GM21576 (cell line): ENCODE measurements around the gene PRR12.

ENCODE experiments used
- ATAC-seq: cut with Tn5 transposase; IDR thresholded peaks from one replicate; pipeline ENCODE4 v1.9.1; 2021; ENCODE audit warnings: mild to moderate bottlenecking, moderate library complexity; ENCODE audit not compliant: unreplicated experiment

Gene PRR12

DNA sequence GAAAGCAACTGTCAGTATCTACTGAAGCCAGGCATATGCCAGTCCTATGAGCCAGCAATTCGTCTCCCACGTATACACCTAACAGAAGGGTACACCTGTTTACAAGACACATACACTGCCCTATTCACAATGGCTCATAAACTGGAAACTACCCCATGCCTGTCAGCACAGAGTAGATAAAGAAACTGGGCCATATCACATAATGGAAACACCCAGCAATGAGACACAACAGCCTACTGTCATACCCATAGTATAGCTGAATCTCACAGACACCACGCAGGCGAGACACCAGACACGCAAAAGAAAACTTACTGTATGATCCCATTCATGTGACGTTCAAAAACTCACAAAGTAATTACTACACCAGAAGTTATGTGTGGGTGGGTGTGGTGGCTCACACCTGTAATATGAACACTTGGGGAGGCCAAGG is 26.4 kb upstream of the PRR12 start:
- ATAC-seq: no peak

- no peak for ATAC-seq
Observed at GRCh38 chr19:49565261-49565660, 25.7 kb upstream of the PRR12 start.

- no peak for ATAC-seq
Observed at GRCh38 chr19:49566302-49566701, 24.7 kb upstream of the PRR12 start.

DNA sequence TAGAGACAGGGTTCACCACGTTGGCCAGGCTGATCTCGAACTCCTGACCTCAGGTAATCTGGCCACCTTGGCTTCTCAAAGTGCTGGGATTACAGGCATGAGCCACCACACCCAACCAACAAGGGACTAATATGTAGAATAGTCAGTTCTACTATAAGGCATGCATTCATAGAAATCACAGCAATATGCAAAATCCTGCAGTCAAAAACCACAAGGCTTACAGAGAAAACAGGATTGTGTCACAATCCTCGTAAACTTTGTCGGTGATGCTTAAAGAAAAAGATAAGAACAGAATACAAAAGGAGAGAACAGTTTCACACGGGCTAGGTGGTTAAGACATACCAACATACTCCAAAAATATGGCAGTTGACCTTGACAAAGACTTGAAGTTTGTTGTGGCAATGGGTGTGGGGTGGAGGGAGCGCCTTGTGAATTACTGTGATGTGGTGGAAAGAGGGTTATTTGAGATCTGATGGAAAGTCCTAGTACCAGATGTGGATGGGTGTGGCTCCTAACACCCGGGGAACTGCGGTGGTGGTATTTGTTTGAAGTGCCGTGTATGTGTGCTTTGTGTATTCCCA is 23.0 kb upstream of the PRR12 start:
- ATAC-seq: no peak

DNA sequence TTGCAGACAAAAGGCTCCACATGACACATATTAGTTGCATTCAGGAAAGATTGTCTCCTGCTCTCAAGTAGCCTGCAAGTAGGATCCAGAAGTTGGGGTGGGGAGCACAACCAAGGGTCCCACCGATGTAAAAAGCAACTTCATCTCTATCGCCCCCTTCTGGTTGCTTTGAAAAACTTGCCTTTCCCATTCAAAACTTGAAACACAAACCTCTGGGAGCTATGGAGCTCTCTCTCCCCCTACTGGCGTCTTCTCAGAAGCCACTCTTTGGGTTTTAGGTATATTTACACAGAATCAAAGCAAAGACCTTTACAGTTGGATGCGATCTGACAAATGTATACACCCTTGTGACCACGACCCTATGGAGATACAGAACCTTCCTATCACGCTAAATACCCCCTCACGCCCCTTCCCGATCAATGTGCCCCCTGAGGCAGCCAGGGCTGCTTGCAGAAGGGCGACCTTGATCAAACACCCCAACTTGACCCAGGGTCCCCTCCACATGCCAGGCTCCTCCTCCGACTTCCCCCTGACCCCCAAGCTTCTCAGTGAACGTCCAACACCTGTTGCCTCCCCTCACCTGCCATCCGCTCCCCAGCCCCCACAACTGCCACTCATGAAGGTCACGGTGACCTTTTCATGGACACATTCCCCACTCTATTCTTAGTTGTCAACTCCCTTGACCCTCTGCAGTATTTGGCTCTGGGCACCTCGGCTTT is 20.7 kb upstream of the PRR12 start:
- no peak for ATAC-seq

DNA sequence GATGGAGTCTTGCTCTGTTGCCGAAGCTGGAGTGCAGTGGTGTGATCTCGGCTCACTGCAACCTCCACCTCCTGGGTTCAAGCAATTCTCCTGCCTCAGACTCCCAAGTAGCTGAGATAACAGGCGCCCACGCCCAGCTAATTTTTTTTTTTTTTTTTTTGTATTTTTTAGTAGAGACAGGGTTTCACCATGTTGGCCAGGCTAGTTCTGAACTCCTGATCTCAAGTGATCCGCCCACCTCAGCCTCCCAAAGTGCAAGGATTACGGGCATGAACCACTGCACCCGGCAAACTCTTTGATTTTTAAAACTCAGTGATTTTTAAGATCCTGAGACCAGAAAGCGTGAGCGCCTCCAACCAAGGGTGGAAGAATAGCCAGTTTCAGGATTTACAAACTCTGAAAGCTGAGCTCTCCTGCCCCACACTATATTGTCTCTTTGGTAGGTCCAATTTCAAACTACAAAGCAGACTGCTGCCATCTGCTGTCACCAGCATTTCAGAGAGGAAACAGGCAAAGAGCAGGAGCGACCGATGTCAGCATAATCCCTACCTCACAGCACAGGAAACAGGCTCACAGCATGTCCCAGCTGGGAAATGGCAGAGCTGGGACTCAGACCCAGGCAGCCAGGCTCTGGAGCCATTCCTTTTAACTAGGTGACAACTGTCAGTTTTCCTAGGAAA is 19.8 kb upstream of the PRR12 start:
- no peak for ATAC-seq

DNA sequence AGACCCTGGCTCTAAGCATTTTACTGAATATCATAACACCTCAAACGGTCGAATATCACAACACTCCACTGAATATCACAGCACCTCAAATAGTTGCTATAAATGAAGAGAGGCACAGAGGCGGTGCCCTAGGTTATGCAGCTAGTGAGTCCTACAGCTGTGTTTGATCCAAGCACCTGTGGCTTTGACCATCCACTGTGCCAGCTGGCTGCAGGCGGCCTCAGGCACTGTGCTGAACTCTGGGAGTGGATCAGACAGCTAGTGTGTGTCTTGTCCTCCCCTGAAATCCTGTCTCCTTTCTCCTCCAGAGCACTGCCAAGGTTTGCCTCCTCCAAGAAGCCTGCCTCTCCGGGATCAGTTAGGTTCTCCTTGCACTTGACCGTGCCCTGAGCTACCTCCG is 18.0 kb upstream of the PRR12 start:
- no peak for ATAC-seq

GRCh38 chr19:49573425-49573824 is 17.6 kb upstream of the PRR12 start:
- no peak for ATAC-seq

- no peak for ATAC-seq
Observed at GRCh38 chr19:49574206-49574755, 16.7 kb upstream of the PRR12 start.

- no peak for ATAC-seq
Observed at GRCh38 chr19:49579193-49579592, 11.8 kb upstream of the PRR12 start.

- peak; percentile 18 for ATAC-seq
Observed at GRCh38 chr19:49579947-49580263, 11.1 kb upstream of the PRR12 start.

- peak; percentile 59 for ATAC-seq
Observed at GRCh38 chr19:49580264-49581006, 10.5 kb upstream of the PRR12 start, which contains the start of gene NOSIP. TSS of gene NOSIP (minus strand) at chr19:49580556. CDS start at chr19:49560691, 19,865 bp downstream.

- no peak for ATAC-seq
Observed at GRCh38 chr19:49581007-49581508, 9.9 kb upstream of the PRR12 start, which contains the start of gene PRRG2. TSS of gene PRRG2 (plus strand) at chr19:49581316. CDS start at chr19:49583220, 1,904 bp downstream.

DNA sequence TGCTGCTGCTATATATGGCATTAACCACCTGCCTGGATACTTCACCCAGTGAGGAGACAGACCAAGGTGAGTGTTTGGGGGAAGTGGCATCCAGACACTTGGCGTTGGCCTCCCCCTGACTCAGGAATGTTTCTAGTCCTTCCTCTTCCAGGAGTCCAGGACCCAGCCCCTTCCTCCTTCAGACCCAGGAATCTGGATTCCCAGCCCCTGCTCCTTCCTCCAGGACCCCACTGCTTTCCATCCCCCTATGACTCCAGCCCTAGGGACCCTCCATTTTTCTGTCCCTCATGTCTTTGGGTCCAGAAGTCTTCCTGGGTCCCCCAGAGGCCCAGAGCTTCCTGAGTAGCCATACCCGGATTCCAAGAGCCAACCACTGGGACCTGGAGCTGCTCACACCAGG is 7.7 kb upstream of the PRR12 start:
- no peak for ATAC-seq

DNA sequence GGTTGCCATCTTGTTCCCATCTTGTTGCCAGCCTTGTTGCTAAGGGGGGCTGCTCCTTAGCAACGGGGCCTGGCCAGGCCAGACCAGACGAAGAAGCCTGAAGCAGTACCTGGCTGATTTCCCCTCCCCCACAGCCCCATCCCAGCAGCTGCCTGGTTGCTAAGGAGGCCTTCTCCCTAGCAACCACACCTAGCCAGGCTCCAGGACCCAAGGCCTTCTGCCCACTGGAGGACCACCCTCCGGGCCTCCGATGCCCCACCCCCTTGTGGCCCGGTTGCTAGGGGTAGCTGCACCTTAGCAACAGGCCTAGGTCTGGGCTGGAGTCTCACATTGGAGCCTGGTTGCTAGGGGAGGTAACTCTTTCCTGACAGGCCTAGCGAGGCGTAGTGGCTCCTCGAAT is 6.0 kb upstream of the PRR12 start:
- ATAC-seq: no peak

- no peak for ATAC-seq
Observed at GRCh38 chr19:49587227-49587626, 3.8 kb upstream of the PRR12 start.

- ATAC-seq: no peak
Observed at GRCh38 chr19:49588365-49589122, 2.4 kb upstream of the PRR12 start.

GRCh38 chr19:49589502-49589905 is 1.5 kb upstream of the PRR12 start:
- no peak for ATAC-seq

DNA sequence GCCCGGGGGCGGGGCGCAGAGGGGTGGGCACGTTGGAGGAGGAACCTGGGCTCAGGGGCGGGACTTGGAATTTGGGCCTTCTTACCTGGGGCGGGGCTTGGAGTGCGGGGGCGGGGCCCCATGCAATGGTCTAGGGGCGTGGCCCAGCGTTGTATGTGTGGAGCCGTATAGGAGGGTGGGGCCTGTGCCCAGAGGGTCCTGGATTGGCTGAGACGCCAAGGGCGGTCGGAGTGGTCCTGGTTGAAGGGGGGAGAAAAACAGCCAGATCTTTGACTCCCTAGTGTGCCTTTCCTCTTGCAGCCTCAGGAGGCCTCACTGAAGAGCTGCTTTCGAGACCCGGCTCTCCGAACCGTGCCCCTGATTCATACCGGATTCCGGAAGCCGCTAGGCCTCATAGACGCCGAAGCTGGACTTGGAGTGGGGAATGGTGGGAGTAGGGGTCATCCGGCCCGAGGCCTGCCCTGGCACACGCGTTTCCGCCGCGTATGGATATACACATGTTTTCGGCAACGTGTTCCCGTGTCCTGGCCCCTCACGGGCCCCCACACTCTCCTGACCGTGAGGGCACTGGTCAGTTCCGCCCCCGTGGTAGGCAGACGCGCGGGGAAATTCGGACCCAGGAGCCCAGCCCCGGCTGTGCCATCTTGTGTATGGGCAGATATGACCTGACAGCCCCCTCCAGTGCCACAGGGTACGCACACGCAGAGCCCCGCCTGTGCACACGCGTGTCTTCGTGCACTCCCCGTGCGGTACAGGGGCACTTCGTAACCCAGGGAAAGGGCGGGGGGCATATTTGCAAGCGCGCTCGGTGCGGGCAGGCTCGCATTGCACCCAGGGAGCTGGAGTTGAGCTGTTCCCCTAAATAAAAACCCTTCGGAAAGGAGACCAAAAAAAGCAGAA is 661 bp upstream of the PRR12 start:
- ATAC-seq: peak; percentile 60
